MCF 10A (cell line): Measurements from ENCODE around the gene SAMD4A. TPM values are rescaled to one million over a fixed set of nuclear protein-coding genes. Genes with fewer than 3 reads are reported as not detected.

Source experiments
- BruUV-seq: library from RNA; stranded (reverse); fragments of 400-500 nt; replicated peaks from 2 replicates; lab custom pipeline; 2021; lab: Mats Ljungman, UMichigan
- CTCF ChIA-PET: fragments of 300-600 bp; sonication (Branson Sonifier 250); formaldehyde crosslinking; extraction: SDS; loops from one replicate; lab custom pipeline; 2021; ENCODE audit warnings: antibody characterized with exemption, inconsistent platforms; lab: Yijun Ruan, JAX
- POLR2A ChIA-PET: fragments of 300-600, 350-650 bp; sonication (Branson Sonifier 250); formaldehyde crosslinking; extraction: SDS; loops from one replicate; lab custom pipeline; 2020; ENCODE audit warnings: antibody characterized with exemption, inconsistent platforms; lab: Yijun Ruan, JAX
- DNase-seq: peaks from one replicate; pipeline ENCODE4 v3.0.0-alpha.2; 2018; ENCODE audit not compliant: unreplicated experiment
- H3K27ac Mint-ChIP-seq: one replicate; pipeline ENCODE4 v1.8.0; 2022; ENCODE audit warnings: mild to moderate bottlenecking, low read depth, mixed read lengths; ENCODE audit not compliant: unreplicated experiment
- H3K27me3 Mint-ChIP-seq: one replicate; pipeline ENCODE4 v1.8.0; 2022; ENCODE audit warnings: mixed read lengths; ENCODE audit not compliant: insufficient read depth, unreplicated experiment
- H3K36me3 Mint-ChIP-seq: one replicate; pipeline ENCODE4 v1.8.0; 2022; ENCODE audit warnings: mild to moderate bottlenecking, moderate library complexity, mixed read lengths; ENCODE audit not compliant: insufficient read depth, unreplicated experiment
- H3K4me1 Mint-ChIP-seq: one replicate; pipeline ENCODE4 v1.8.0; 2022; ENCODE audit warnings: mixed read lengths; ENCODE audit not compliant: insufficient read depth, unreplicated experiment
- H3K4me3 Mint-ChIP-seq: one replicate; pipeline ENCODE4 v1.8.0; 2022; ENCODE audit warnings: mild to moderate bottlenecking, moderate library complexity, mixed read lengths; ENCODE audit not compliant: unreplicated experiment
- H3K9me3 Mint-ChIP-seq: one replicate; pipeline ENCODE4 v1.8.0; 2022; ENCODE audit warnings: mixed read lengths; ENCODE audit not compliant: unreplicated experiment
- intact Hi-C: fragments of 100-400 bp; cut with micrococcal nuclease; formaldehyde crosslinking; loops from 2 replicates; pipeline ENCODE4 v1.14.1; 2022
- total RNA-seq: library from RNA; stranded (reverse); gene quantifications from 2 replicates; pipeline ENCODE4 v1.2.3, GENCODE V29; 2022
- TF ChIP-seq, protein P1 (sequence below): fragments of 200-600 bp; IDR thresholded peaks from one replicate; pipeline ENCODE4 v1.8.0; 2022; ENCODE audit warnings: antibody characterized with exemption, mild to moderate bottlenecking; ENCODE audit not compliant: unreplicated experiment

Gene SAMD4A
- total RNA-seq, 1 experiment from 2014 or later = 63.5 TPM

DNA sequence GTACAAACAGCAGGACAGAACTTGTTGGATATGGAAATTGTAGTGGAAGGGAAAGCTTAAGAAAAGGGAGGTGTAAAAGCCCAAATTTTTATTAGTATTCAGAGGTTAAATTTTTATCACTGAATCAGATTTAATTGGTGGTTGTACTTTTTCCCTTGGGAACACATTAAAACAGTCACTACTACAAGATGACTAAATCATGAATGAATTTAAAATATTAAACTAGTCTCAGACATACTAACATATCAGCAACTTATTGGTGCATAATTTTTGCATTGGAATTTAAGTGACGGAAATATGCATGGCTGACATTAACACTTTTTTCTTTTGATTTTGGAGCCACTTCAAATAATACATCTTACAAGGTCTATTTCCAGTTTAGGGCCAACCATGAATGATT is 27.6 kb downstream of the SAMD4A start:
- TF ChIP-seq, protein P1, sequence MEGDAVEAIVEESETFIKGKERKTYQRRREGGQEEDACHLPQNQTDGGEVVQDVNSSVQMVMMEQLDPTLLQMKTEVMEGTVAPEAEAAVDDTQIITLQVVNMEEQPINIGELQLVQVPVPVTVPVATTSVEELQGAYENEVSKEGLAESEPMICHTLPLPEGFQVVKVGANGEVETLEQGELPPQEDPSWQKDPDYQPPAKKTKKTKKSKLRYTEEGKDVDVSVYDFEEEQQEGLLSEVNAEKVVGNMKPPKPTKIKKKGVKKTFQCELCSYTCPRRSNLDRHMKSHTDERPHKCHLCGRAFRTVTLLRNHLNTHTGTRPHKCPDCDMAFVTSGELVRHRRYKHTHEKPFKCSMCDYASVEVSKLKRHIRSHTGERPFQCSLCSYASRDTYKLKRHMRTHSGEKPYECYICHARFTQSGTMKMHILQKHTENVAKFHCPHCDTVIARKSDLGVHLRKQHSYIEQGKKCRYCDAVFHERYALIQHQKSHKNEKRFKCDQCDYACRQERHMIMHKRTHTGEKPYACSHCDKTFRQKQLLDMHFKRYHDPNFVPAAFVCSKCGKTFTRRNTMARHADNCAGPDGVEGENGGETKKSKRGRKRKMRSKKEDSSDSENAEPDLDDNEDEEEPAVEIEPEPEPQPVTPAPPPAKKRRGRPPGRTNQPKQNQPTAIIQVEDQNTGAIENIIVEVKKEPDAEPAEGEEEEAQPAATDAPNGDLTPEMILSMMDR = no peak
- intact Hi-C loops = loop anchor here (5.0 kb wide), 1 partner anchor 83 kb away; no protein-coding TSS in a partner anchor
- BruUV-seq = no TSS peak
- POLR2A ChIA-PET = interaction anchor here (0.5 to 2.2 kb wide), 7 partner anchors 9 to 41 kb away, joined by 4 to 11 read pairs (median 5); partner anchors contain the start of gene SAMD4A
- Mint-ChIP-seq H3K4me1 (peaks cover 55% of the 10 kb centered on the region), H3K27me3 (no peaks in the 10 kb centered on the region), H3K4me3 (no peak overlapping the region), H3K27ac (peak overlapping the region; percentile 33), H3K36me3 (peaks cover 15% of the 10 kb centered on the region), H3K9me3 (no peaks in the 10 kb centered on the region)
- DNase-seq = no peak
- CTCF ChIA-PET = interaction anchor here (0.7 kb wide), 1 partner anchor 21 kb away, joined by 3 read pairs; no protein-coding TSS in a partner anchor

GRCh38 chr14:54597795-54598443 is 31.0 kb downstream of the SAMD4A start:
- DNase-seq = peak; percentile 49
- Mint-ChIP-seq H3K27ac (peak overlapping the region; percentile 75), H3K4me1 (peaks cover 47% of the 10 kb centered on the region), H3K27me3 (no peaks in the 10 kb centered on the region), H3K36me3 (peaks cover 8% of the 10 kb centered on the region), H3K4me3 (no peak overlapping the region), H3K9me3 (no peaks in the 10 kb centered on the region)
- no TSS peak for BruUV-seq
- intact Hi-C loops = no loop called here
- CTCF ChIA-PET = interaction anchor here (0.8 to 1.2 kb wide), 3 partner anchors 31 to 176 kb away, joined by 3 to 5 read pairs (median 4); partner anchors contain the start of gene SAMD4A
- TF ChIP-seq, protein P1 = no peak
- POLR2A ChIA-PET = interaction anchor here (0.9 to 1.2 kb wide), 3 partner anchors 7 to 88 kb away, joined by 3 to 4 read pairs (median 3); no protein-coding TSS in a partner anchor

DNA sequence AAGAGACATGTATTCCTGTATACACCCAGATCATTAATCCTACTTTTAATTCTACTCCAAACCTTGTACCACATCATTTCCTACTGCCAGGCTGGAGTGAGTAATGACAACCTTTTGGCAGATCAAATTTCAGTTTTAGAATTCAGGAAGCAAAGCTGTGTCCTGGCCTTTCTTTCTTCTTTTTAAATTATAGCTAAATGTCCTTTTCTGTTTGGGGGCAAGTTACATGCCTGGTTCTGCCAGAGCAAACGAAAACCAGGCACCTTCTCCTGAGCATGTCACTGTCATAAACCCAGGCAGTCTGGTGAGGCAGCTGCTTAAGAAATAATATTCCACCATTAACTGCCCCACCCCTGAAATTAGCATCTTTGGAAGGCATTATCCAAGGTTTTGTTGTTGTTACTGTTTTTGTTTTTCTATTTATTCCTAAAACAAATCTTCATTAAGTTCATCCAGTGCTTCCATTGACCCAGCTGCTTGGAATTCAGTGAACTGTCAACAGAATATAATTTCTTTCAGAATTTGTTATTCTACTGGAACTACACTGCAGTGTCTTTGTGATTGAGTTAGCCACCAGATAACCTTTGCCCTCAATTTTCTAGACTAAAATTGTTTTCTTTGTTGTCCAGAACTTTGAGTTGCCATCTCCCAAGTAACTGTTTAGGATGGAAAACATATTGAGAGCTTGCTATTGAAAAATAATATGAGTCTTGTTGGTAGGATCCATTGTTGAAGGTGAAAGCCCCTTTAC is 33.2 kb downstream of the SAMD4A start:
- DNase-seq = peak; percentile 32
- no peaks in the 10 kb centered on the region for H3K9me3 Mint-ChIP-seq
- intact Hi-C loops = no loop called here
- peaks cover 35% of the 10 kb centered on the region for H3K4me1 Mint-ChIP-seq
- peak overlapping the region; percentile 13 for H3K27ac Mint-ChIP-seq
- TF ChIP-seq, protein P1 = no peak
- no peaks in the 10 kb centered on the region for H3K27me3 Mint-ChIP-seq
- H3K36me3 Mint-ChIP-seq = peaks cover 8% of the 10 kb centered on the region
- POLR2A ChIA-PET = interaction anchor here (0.6 to 1.9 kb wide), 4 partner anchors 8 to 54 kb away, joined by 3 to 11 read pairs (median 4); no protein-coding TSS in a partner anchor
- H3K4me3 Mint-ChIP-seq = no peak overlapping the region
- no TSS peak for BruUV-seq
- CTCF ChIA-PET = interaction anchor here (0.6 to 1.0 kb wide), 4 partner anchors 85 to 233 kb away, joined by 3 to 5 read pairs (median 4); no protein-coding TSS in a partner anchor
